Measurements from ENCODE around the gene LMBR1L. TPM values are rescaled to one million over a fixed set of nuclear protein-coding genes. Genes with fewer than 3 reads are reported as not detected.

The LMBR1L gene
- total and polyA plus RNA-seq, 2 of the 13 experiments (the other 11 are each of a cell fraction or from before 2014, with no cell fraction given), result 12.2 to 65.9 TPM

DNA sequence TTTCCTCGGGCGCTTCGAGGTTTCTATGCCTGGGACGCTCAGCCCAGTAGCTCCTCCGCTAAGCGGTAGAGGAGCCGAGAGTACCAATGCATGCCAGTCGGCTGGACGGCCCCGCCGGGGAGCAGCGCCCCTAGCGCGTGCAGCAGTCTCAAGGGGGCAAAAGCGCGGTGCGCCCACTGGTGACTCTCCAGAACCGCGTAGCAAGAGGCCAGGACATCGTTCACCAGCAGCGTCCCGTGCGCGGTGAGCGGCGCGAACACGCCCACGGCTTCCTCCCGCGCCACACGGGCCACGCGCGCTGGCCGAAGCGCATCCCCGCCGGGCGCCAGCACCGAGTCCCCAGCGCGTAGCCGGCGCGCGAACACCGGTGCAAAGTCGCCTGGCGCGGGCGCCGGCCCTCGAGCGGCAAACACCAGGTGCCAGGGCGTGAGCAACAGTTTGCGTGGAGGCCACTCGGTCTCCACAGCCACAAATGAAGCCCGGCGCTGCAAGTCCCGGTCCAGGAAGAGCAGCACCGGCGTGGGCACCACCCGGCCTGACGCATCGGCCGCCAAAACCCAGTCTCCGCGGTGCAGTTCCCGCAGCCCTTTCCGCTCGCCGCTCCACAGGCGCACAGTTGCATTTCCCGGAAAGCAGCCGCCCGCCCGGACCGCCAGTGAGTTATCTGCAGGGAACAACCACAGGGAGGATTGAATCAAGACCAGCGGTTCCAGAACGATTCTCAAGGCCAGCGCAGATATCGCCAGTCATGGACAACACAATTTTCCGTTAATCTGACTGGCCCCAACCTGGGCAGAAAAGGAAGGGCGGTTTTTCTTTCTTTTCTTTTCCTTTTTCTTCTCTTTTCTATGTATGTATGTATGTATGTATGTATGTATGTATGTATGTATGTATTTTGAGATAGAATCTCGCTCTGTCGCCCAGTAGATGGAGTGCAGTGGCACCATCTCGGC is 20.6 kb downstream of the LMBR1L start (continued):
- TF ChIP-seq ZNF781 (CRISPR knock-in tag; IDR thresholded peaks at IDR 0.05; ENCODE audit: borderline replicate concordance, not compliant biosample characterization) (no peak), RARG (CRISPR knock-in tag; IDR thresholded peaks at IDR 0.05; ENCODE audit: low read depth) (no peak), ZNF879 (CRISPR knock-in tag; IDR thresholded peaks at IDR 0.05) (no peak), ZNF460 (CRISPR knock-in tag; IDR thresholded peaks at IDR 0.05; ENCODE audit: borderline replicate concordance) (no peak), ELF4 (CRISPR knock-in tag; IDR thresholded peaks at IDR 0.05; ENCODE audit: borderline replicate concordance) (no peak), FLYWCH1 (CRISPR knock-in tag; IDR thresholded peaks at IDR 0.05) (no peak), CBX5 (CRISPR knock-in tag; IDR thresholded peaks at IDR 0.05; ENCODE audit: borderline replicate concordance) (no peak), ZNF562 (CRISPR knock-in tag; IDR thresholded peaks at IDR 0.05; ENCODE audit: borderline replicate concordance) (no peak), EED (CRISPR knock-in tag; IDR thresholded peaks at IDR 0.05) (0 out of 2 replicates have a peak, but pooled peaks have one; percentile 21), EZH2 (conservative IDR thresholded peaks at IDR 0.05; ENCODE audit: low read depth, low read length) (0 out of 2 replicates have a peak, but pooled peaks have one; percentile 30), NCOA2 (CRISPR knock-in tag; IDR thresholded peaks at IDR 0.05) (no peak), PHB2 (IDR thresholded peaks at IDR 0.05; ENCODE audit: partially characterized antibody) (no peak)
- TF ChIP-seq, protein P1, sequence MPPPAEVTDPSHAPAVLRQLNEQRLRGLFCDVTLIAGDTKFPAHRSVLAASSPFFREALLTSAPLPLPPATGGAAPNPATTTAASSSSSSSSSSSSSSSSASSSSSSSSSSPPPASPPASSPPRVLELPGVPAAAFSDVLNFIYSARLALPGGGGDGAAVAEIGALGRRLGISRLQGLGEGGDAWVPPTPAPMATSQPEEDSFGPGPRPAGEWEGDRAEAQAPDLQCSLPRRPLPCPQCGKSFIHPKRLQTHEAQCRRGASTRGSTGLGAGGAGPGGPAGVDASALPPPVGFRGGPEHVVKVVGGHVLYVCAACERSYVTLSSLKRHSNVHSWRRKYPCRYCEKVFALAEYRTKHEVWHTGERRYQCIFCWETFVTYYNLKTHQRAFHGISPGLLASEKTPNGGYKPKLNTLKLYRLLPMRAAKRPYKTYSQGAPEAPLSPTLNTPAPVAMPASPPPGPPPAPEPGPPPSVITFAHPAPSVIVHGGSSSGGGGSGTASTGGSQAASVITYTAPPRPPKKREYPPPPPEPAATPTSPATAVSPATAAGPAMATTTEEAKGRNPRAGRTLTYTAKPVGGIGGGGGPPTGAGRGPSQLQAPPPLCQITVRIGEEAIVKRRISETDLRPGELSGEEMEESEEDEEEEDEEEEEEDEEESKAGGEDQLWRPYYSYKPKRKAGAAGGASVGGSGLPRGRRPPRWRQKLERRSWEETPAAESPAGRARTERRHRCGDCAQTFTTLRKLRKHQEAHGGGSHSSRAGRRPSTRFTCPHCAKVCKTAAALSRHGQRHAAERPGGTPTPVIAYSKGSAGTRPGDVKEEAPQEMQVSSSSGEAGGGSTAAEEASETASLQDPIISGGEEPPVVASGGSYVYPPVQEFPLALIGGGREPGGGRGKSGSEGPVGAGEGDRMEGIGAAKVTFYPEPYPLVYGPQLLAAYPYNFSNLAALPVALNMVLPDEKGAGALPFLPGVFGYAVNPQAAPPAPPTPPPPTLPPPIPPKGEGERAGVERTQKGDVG (CRISPR knock-in tag; IDR thresholded peaks at IDR 0.05; ENCODE audit: borderline replicate concordance), result no peak
- TF ChIP-seq, protein P2, sequence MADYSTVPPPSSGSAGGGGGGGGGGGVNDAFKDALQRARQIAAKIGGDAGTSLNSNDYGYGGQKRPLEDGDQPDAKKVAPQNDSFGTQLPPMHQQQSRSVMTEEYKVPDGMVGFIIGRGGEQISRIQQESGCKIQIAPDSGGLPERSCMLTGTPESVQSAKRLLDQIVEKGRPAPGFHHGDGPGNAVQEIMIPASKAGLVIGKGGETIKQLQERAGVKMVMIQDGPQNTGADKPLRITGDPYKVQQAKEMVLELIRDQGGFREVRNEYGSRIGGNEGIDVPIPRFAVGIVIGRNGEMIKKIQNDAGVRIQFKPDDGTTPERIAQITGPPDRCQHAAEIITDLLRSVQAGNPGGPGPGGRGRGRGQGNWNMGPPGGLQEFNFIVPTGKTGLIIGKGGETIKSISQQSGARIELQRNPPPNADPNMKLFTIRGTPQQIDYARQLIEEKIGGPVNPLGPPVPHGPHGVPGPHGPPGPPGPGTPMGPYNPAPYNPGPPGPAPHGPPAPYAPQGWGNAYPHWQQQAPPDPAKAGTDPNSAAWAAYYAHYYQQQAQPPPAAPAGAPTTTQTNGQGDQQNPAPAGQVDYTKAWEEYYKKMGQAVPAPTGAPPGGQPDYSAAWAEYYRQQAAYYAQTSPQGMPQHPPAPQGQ (CRISPR knock-in tag; IDR thresholded peaks at IDR 0.05; ENCODE audit: borderline replicate concordance), result no peak
- TF ChIP-seq, protein P3, sequence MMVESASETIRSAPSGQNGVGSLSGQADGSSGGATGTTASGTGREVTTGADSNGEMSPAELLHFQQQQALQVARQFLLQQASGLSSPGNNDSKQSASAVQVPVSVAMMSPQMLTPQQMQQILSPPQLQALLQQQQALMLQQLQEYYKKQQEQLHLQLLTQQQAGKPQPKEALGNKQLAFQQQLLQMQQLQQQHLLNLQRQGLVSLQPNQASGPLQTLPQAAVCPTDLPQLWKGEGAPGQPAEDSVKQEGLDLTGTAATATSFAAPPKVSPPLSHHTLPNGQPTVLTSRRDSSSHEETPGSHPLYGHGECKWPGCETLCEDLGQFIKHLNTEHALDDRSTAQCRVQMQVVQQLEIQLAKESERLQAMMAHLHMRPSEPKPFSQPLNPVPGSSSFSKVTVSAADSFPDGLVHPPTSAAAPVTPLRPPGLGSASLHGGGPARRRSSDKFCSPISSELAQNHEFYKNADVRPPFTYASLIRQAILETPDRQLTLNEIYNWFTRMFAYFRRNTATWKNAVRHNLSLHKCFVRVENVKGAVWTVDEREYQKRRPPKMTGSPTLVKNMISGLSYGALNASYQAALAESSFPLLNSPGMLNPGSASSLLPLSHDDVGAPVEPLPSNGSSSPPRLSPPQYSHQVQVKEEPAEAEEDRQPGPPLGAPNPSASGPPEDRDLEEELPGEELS (CRISPR knock-in tag; IDR thresholded peaks at IDR 0.05), result no peak
- TF ChIP-seq, protein P4, sequence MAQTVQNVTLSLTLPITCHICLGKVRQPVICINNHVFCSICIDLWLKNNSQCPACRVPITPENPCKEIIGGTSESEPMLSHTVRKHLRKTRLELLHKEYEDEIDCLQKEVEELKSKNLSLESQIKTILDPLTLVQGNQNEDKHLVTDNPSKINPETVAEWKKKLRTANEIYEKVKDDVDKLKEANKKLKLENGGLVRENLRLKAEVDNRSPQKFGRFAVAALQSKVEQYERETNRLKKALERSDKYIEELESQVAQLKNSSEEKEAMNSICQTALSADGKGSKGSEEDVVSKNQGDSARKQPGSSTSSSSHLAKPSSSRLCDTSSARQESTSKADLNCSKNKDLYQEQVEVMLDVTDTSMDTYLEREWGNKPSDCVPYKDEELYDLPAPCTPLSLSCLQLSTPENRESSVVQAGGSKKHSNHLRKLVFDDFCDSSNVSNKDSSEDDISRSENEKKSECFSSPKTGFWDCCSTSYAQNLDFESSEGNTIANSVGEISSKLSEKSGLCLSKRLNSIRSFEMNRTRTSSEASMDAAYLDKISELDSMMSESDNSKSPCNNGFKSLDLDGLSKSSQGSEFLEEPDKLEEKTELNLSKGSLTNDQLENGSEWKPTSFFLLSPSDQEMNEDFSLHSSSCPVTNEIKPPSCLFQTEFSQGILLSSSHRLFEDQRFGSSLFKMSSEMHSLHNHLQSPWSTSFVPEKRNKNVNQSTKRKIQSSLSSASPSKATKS (CRISPR knock-in tag; IDR thresholded peaks at IDR 0.05), result no peak
- TF ChIP-seq, protein P5, sequence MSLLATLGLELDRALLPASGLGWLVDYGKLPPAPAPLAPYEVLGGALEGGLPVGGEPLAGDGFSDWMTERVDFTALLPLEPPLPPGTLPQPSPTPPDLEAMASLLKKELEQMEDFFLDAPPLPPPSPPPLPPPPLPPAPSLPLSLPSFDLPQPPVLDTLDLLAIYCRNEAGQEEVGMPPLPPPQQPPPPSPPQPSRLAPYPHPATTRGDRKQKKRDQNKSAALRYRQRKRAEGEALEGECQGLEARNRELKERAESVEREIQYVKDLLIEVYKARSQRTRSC (CRISPR knock-in tag; IDR thresholded peaks at IDR 0.05; ENCODE audit: low read depth), result no peak
